Trophoblast cell (in vitro differentiated cells and primary cell): ENCODE results near the gene HIP1R.

Experiments used
- DNase-seq, 2 donors: peaks; one replicate each; pipeline ENCODE4 v3.0.0-alpha.2; 2016
- H2AFZ ChIP-seq: 2 replicates; pipeline ENCODE4 v1.6.1; 2013; ENCODE audit warnings: low read length, moderate library complexity, mild to moderate bottlenecking; ENCODE audit not compliant: insufficient read depth, poor library complexity
- H2AK5ac ChIP-seq: 2 replicates; pipeline ENCODE4 v1.6.1; 2013; ENCODE audit warnings: mild to moderate bottlenecking, low read length
- H2BK120ac ChIP-seq: 2 replicates; pipeline ENCODE4 v1.6.1; 2013; ENCODE audit warnings: low read length, mild to moderate bottlenecking, moderate library complexity; ENCODE audit not compliant: insufficient read depth, poor library complexity
- H2BK12ac ChIP-seq: 2 replicates; pipeline ENCODE4 v1.6.1; 2013; ENCODE audit warnings: mild to moderate bottlenecking, low read length, moderate library complexity
- H2BK5ac ChIP-seq: 2 replicates; pipeline ENCODE4 v1.6.1; 2013; ENCODE audit warnings: low read length, low read depth, moderate library complexity, mild to moderate bottlenecking; ENCODE audit not compliant: poor library complexity
- H3K14ac ChIP-seq: 2 replicates; pipeline ENCODE4 v1.6.1; 2013; ENCODE audit warnings: mild to moderate bottlenecking, low read length
- H3K18ac ChIP-seq: 2 replicates; pipeline ENCODE4 v1.6.1; 2013; ENCODE audit warnings: mild to moderate bottlenecking, low read length
- H3K23ac ChIP-seq: 2 replicates; pipeline ENCODE4 v1.6.1; 2013; ENCODE audit warnings: low read length
- H3K27ac ChIP-seq: 2 replicates; pipeline ENCODE4 v1.5.1; 2013; ENCODE audit warnings: low read depth, mild to moderate bottlenecking, inconsistent platforms, low read length, moderate library complexity
- H3K27me3 ChIP-seq: 2 replicates; pipeline ENCODE4 v1.6.1; 2013; ENCODE audit warnings: inconsistent platforms, mild to moderate bottlenecking, low read length, moderate library complexity; ENCODE audit not compliant: insufficient read depth
- H3K36me3 ChIP-seq, 2 experiments: 1 replicate in 1 of 2; 2 replicates in 1 of 2; pipeline ENCODE4 v1.6.1; 2013; ENCODE audit warnings: low read length in 2 of 2, mild to moderate bottlenecking in 2 of 2, moderate library complexity in 1 of 2; ENCODE audit not compliant: insufficient read depth in 2 of 2, control insufficient read depth in 1 of 2
- H3K4ac ChIP-seq: 2 replicates; pipeline ENCODE4 v1.6.1; 2013; ENCODE audit warnings: low read depth, mild to moderate bottlenecking, low read length, moderate library complexity
- H3K4me1 ChIP-seq, 2 experiments: 1 replicate in 1 of 2; 2 replicates in 1 of 2; pipeline ENCODE4 v1.6.1; 2013; ENCODE audit warnings: low read length in 2 of 2, mild to moderate bottlenecking in 2 of 2, moderate library complexity in 1 of 2; ENCODE audit not compliant: insufficient read depth in 2 of 2, control insufficient read depth in 1 of 2
- H3K4me2 ChIP-seq: 2 replicates; pipeline ENCODE4 v1.6.1; 2013; ENCODE audit warnings: inconsistent platforms, mild to moderate bottlenecking, low read length, moderate library complexity
- H3K4me3 ChIP-seq: 2 replicates; pipeline ENCODE4 v1.5.1; 2013; ENCODE audit warnings: mild to moderate bottlenecking, low read depth, low read length, inconsistent platforms
- H3K79me1 ChIP-seq: one replicate; pipeline ENCODE4 v1.6.1; 2013; ENCODE audit warnings: low read length
- H3K79me2 ChIP-seq: 2 replicates; pipeline ENCODE4 v1.6.1; 2013; ENCODE audit warnings: low read length, mild to moderate bottlenecking; ENCODE audit not compliant: control insufficient read depth, insufficient read depth, poor library complexity
- H3K9ac ChIP-seq: 2 replicates; pipeline ENCODE4 v1.6.1; 2013; ENCODE audit warnings: mild to moderate bottlenecking, low read length
- H3K9me3 ChIP-seq: 2 replicates; pipeline ENCODE4 v1.6.1; 2013; ENCODE audit warnings: low read depth, mild to moderate bottlenecking, control low read depth, inconsistent platforms, low read length; ENCODE audit not compliant: insufficient read depth
- H4K12ac ChIP-seq: 2 replicates; pipeline ENCODE4 v1.6.1; 2013; ENCODE audit warnings: low read depth, mild to moderate bottlenecking, low read length, moderate library complexity
- H4K8ac ChIP-seq: 2 replicates; pipeline ENCODE4 v1.6.1; 2013; ENCODE audit warnings: low read depth, mild to moderate bottlenecking, low read length, moderate library complexity
- H4K91ac ChIP-seq: one replicate; pipeline ENCODE4 v1.6.1; 2013; ENCODE audit warnings: low read depth, mild to moderate bottlenecking, low read length, moderate library complexity
- WGBS: extraction: QIAGEN DNeasy Blood & Tissue Kit; methylation state at CpG from one replicate; pipeline ENCODE4 v1.1.7; 2013; ENCODE audit warnings: missing lambda C conversion rate; ENCODE audit not compliant: insufficient read length, insufficient coverage; ENCODE audit errors: extremely low coverage; 5-methylcytosine and 5-hydroxymethylcytosine counted together

HIP1R gene

DNA sequence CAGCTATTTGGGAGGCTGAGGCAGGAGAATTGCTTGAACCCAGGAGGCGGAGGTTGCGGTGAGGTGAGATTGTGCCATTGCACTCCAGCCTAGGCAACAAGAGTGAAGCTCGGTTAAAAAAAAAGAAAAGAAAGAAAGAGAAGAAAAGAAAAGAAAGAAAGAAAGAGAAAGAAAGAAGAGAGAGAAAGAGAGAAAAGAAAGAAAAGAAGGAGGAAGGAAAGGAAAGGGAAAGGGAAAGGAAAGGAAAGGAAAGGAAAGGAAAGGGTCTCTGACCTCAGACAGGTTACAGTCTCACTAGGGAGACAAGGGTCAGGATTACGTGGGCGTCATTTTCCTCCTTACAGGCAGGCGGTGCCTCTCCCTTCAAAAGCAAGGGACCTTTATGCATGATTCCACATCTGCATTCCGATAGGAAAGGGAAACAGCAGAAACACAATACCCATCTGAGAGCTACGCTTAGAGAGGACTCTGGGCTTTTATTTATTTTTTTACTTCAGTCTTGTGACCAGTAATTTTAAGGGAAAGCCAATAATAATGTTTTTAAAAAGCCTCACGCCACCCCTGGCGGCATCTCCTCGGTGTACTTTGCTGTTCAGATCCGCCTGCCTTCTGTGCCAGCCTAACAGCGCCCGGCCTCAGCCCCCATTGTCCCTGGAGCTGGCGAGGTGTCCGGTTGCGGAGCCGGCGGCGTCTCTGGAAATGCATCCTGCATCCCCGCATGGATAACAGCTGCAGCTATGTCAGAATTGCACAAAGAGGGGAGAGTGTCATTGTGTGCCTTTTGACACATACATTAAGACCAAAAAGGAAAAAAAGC, 945 bp upstream of the HIP1R start:
- DNase-seq, result peak; percentile 85 to 90
- Histone ChIP-seq H3K18ac (no peak overlapping the region), H4K91ac (no peak overlapping the region), H3K23ac (no peak overlapping the region), H3K4ac (no peak overlapping the region), H3K36me3 (no peaks in the 10 kb centered on the region), H3K4me2 (peak overlapping the region; percentile 67), H2BK5ac (no peak overlapping the region), H2AFZ (peak overlapping the region; percentile 4), H2AK5ac (no peak overlapping the region), H3K4me1 (peaks cover 4 to 8% of the 10 kb centered on the region in 2 experiments), H2BK120ac (no peak overlapping the region), H4K12ac (no peak overlapping the region), H4K8ac (no peak overlapping the region), H3K9me3 (no peaks in the 10 kb centered on the region), H3K79me2 (peaks cover 2% of the 10 kb centered on the region), H3K14ac (no peak overlapping the region), H3K27ac (no peak overlapping the region), H3K9ac (no peak overlapping the region), H3K27me3 (no peaks in the 10 kb centered on the region), H3K4me3 (no peak overlapping the region), H3K79me1 (peaks cover 5% of the 10 kb centered on the region), H2BK12ac (no peak overlapping the region)
- no CpG with 5 or more reads among the region's 21 CpGs for whole genome bisulfite sequencing

GRCh38 chr12:122835750-122836026, 431 bp downstream of the HIP1R start:
- Histone ChIP-seq H3K36me3 (no peaks in the 10 kb centered on the region), H3K14ac (no peak overlapping the region), H4K12ac (no peak overlapping the region), H4K8ac (peak overlapping the region; percentile 12), H3K27me3 (no peaks in the 10 kb centered on the region), H3K79me1 (peaks cover 8% of the 10 kb centered on the region), H3K18ac (no peak overlapping the region), H3K4me3 (peak overlapping the region; percentile 78), H3K9me3 (no peaks in the 10 kb centered on the region), H2BK5ac (no peak overlapping the region), H2BK120ac (no peak overlapping the region), H4K91ac (no peak overlapping the region), H3K4ac (no peak overlapping the region), H3K23ac (no peak overlapping the region), H3K4me1 (peaks cover 7 to 11% of the 10 kb centered on the region in 2 experiments), H3K4me2 (peak overlapping the region; percentile 84), H2AFZ (no peak overlapping the region), H2AK5ac (no peak overlapping the region), H2BK12ac (no peak overlapping the region), H3K27ac (no peak overlapping the region), H3K79me2 (peaks cover 2% of the 10 kb centered on the region), H3K9ac (no peak overlapping the region)
- DNase-seq, result no peak
- no CpG with 5 or more reads among the region's 43 CpGs for WGBS

DNA sequence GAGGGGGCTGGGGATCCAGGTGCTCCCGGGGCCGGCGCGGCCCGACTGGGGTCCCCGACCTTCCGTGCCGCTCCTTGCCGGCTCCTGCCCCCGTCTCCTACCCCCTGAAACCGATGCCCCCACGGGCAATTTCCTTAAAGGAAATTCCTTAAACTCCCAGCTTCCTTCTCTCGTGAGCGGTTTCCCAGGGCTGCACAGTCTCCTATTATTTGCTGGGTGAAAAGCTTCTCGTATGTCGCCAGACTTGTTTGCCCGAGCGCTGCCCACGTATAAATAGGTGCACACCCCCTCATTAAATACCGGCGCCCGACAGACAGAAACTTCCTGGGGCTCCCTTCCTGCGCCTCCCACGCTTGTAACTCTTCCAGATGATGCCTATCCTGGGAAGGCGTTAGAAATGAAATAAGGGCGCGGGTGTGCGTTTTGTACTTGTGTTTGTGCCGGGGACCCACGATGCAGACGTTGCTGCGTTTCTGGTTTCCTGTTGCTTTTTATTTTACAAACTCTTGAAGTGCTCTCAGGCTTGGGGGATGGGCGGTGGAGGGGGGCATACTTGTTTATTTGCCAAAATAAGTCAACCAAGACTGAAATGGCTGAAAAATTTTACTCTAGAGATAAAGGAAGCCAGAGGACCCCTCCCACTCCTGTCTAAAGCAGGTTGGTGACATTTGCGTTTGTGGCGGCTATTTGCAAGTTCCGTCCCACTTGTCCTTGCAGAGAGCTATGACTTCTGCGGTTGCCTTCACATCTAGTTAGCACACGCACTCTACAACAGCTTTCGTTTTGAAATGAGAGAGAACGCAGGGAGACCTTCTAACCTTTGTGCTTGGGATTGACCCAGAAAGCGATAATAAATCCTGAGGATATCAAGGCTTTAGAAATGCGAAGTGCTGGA, 1.0 kb downstream of the HIP1R start:
- Histone ChIP-seq H3K27me3 (no peaks in the 10 kb centered on the region), H4K12ac (no peak overlapping the region), H3K27ac (no peak overlapping the region), H3K4ac (no peak overlapping the region), H4K8ac (peak overlapping the region; percentile 12), H3K4me1 (peaks cover 13 to 16% of the 10 kb centered on the region in 2 experiments), H2BK5ac (no peak overlapping the region), H4K91ac (no peak overlapping the region), H3K18ac (no peak overlapping the region), H3K23ac (no peak overlapping the region), H2BK120ac (no peak overlapping the region), H2AK5ac (no peak overlapping the region), H3K4me2 (peak overlapping the region; percentile 84), H3K14ac (no peak overlapping the region), H3K9ac (peak overlapping the region; percentile 31), H3K36me3 (no peaks in the 10 kb centered on the region), H2BK12ac (no peak overlapping the region), H3K9me3 (no peaks in the 10 kb centered on the region), H3K4me3 (peak overlapping the region; percentile 78), H2AFZ (no peak overlapping the region), H3K79me2 (peaks cover 2% of the 10 kb centered on the region), H3K79me1 (peaks cover 8% of the 10 kb centered on the region)
- WGBS, result no CpG with 5 or more reads among the region's 42 CpGs
- DNase-seq, result peak in 1 of 2 donors; percentile 37

- Histone ChIP-seq H3K79me1 (peaks cover 12% of the 10 kb centered on the region), H2AFZ (no peak overlapping the region), H3K36me3 (no peaks in the 10 kb centered on the region), H2BK5ac (no peak overlapping the region), H3K27me3 (no peaks in the 10 kb centered on the region), H3K79me2 (peaks cover 2% of the 10 kb centered on the region), H3K4me1 (peaks cover 22 to 26% of the 10 kb centered on the region in 2 experiments), H3K9me3 (no peaks in the 10 kb centered on the region), H3K4me2 (no peak overlapping the region), H4K12ac (no peak overlapping the region), H2AK5ac (no peak overlapping the region), H3K9ac (no peak overlapping the region), H3K14ac (no peak overlapping the region), H3K4me3 (no peak overlapping the region), H2BK12ac (no peak overlapping the region), H3K18ac (no peak overlapping the region), H4K91ac (no peak overlapping the region), H2BK120ac (no peak overlapping the region), H4K8ac (no peak overlapping the region), H3K27ac (no peak overlapping the region), H3K4ac (no peak overlapping the region), H3K23ac (no peak overlapping the region)
- WGBS, result no CpG with 5 or more reads among the region's 22 CpGs
- no peak for DNase-seq
These were observed 2.3 kb downstream of the HIP1R start for GRCh38 chr12:122837306-122838265.
